ENCODE results near the gene SLCO1A2. TPM values are rescaled to one million over a fixed set of nuclear protein-coding genes. Genes with fewer than 3 reads are reported as not detected.

SLCO1A2 gene
- total RNA-seq, 1 experiment from 2014 or later = 10.3 TPM

- Histone ChIP-seq H2AK5ac (ENCODE audit: insufficient read length, low read length) (no peak overlapping the region), H4K91ac (ENCODE audit: insufficient read length, low read depth, low read length) (no peak overlapping the region), H4K5ac (ENCODE audit: insufficient read length, low read depth, low read length) (no peak overlapping the region), H4K20me1 (ENCODE audit: control insufficient read depth, insufficient read depth, insufficient read length) (no peaks in the 10 kb centered on the region), H4K8ac (replicated peaks; ENCODE audit: insufficient read length, low read depth, low read length) (no peak overlapping the region), H3K27ac (ENCODE audit: insufficient read length, low read depth, low read length) (no peak overlapping the region), H3K79me1 (ENCODE audit: insufficient read depth, low read depth, low read length, poor library complexity, severe bottlenecking) (no peaks in the 10 kb centered on the region), H2BK5ac (ENCODE audit: insufficient read length, low read length) (no peak overlapping the region), H3K23me2 (ENCODE audit: insufficient read length, low read depth, low read length, poor library complexity, severe bottlenecking) (no peaks in the 10 kb centered on the region), H2BK120ac (ENCODE audit: low read depth, low read length, poor library complexity, severe bottlenecking) (no peak overlapping the region), H3K9me3 (ENCODE audit: control insufficient read depth, low read depth, low read length) (no peaks in the 10 kb centered on the region), H3K27me3 (ENCODE audit: insufficient read depth, low read length) (no peaks in the 10 kb centered on the region), H2BK12ac (ENCODE audit: insufficient read length, low read depth, low read length) (no peak overlapping the region), H3T11ph (ENCODE audit: low read length) (no peak overlapping the region), H3K18ac (ENCODE audit: insufficient read length, low read depth, low read length) (no peak overlapping the region), H3K4me2 (ENCODE audit: insufficient read depth, insufficient read length, low read length) (no peak overlapping the region), H2AFZ (ENCODE audit: low read length) (no peak overlapping the region), H3K23ac (ENCODE audit: insufficient read length, low read depth, low read length) (no peak overlapping the region), H2BK20ac (ENCODE audit: low read depth, low read length, poor library complexity, severe bottlenecking) (no peak overlapping the region), H3K56ac (ENCODE audit: insufficient read length, low read depth, low read length) (no peak overlapping the region), H3K9ac (ENCODE audit: extremely low read depth, insufficient read length, low read length) (no peak overlapping the region), H3K14ac (ENCODE audit: insufficient read depth, low read length) (no peak overlapping the region), H3K4ac (ENCODE audit: low read depth, low read length) (no peak overlapping the region), H3K4me1 (ENCODE audit: insufficient read depth, low read length) (peaks cover 3% of the 10 kb centered on the region; the same call in 1 of the 2 replicates), H3K79me2 (ENCODE audit: insufficient read depth, low read length) (no peaks in the 10 kb centered on the region), H2BK15ac (ENCODE audit: low read depth, low read length) (no peak overlapping the region)
- TF ChIP-seq, protein P1, sequence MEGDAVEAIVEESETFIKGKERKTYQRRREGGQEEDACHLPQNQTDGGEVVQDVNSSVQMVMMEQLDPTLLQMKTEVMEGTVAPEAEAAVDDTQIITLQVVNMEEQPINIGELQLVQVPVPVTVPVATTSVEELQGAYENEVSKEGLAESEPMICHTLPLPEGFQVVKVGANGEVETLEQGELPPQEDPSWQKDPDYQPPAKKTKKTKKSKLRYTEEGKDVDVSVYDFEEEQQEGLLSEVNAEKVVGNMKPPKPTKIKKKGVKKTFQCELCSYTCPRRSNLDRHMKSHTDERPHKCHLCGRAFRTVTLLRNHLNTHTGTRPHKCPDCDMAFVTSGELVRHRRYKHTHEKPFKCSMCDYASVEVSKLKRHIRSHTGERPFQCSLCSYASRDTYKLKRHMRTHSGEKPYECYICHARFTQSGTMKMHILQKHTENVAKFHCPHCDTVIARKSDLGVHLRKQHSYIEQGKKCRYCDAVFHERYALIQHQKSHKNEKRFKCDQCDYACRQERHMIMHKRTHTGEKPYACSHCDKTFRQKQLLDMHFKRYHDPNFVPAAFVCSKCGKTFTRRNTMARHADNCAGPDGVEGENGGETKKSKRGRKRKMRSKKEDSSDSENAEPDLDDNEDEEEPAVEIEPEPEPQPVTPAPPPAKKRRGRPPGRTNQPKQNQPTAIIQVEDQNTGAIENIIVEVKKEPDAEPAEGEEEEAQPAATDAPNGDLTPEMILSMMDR (conservative IDR thresholded peaks at IDR 0.05) = no peak
- Mint-ChIP-seq H3K9me3 (peaks cover 0 to 10% of the 10 kb centered on the region in 2 experiments; a peak in 3 of 5 replicates), H3K4me1 (peaks cover 9% of the 10 kb centered on the region in 2 experiments), H3K27ac (no peak overlapping the region), H3K27me3 (ENCODE audit: low read depth) (no peaks in the 10 kb centered on the region), H3K4me3 (no peak overlapping the region), H3K36me3 (ENCODE audit: insufficient read depth in 1 of 3, low read depth in 3 of 3) (peaks cover 3 to 8% (median 4%) of the 10 kb centered on the region in 3 experiments)
- DNase-seq = no peak
Measured at GRCh38 chr12:21337453-21337852, 2.7 kb upstream of the SLCO1A2 start.

All from H9 (cell line).